HG02884 (cell line): ENCODE measurements around the gene TRPV4.
"Not testable (repeated sequence)": the region's sequence is repeated elsewhere in the genome, so short reads cannot be mapped to it uniquely, and the experiment has no call there.

ENCODE experiments used
- ATAC-seq: cut with Tn5 transposase; IDR thresholded peaks from one replicate; pipeline ENCODE4 v1.9.1; 2021; ENCODE audit warnings: mild to moderate bottlenecking, moderate library complexity; ENCODE audit not compliant: unreplicated experiment

The TRPV4 gene

GRCh38 chr12:109833307-109834189, at the start of gene TRPV4:
Gene TRPV4 (minus strand): TSS chr12:109833398. CDS start chr12:109814796, 18,602 bp downstream.
- ATAC-seq = no peak

- ATAC-seq = no peak
Observed at GRCh38 chr12:109881752-109882151, 48.6 kb upstream of the TRPV4 start.

DNA sequence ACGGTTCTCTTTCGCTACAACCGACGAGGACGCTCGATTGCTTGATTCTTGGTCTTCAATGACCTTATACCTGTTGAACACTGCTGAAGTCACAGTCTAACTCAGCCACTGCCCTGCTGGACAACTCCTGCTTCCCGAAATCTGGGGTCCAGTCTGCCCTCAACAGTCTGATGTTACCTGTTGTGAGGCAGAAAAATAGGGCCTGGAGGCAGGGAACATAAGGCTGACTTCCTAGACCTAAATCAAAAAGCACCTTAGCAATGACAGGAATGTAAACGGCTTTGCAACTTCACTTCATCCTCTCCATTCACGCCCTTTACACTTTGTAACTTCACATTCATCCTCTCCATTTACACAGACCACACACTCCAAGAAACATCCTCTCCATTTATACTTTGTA, 47.7 kb upstream of the TRPV4 start:
- ATAC-seq = no peak

- ATAC-seq = peak; percentile 90
Observed at GRCh38 chr12:109880043-109880931, 47.1 kb upstream of the TRPV4 start, which contains the start of gene GLTP. Gene GLTP (minus strand): TSS chr12:109880541. CDS start chr12:109880374, 167 bp downstream.

GRCh38 chr12:109879351-109880042, 46.3 kb upstream of the TRPV4 start:
- no peak for ATAC-seq

GRCh38 chr12:109878749-109879148, 45.6 kb upstream of the TRPV4 start:
- ATAC-seq = no peak

- no peak for ATAC-seq
Observed at GRCh38 chr12:109878247-109878625, 45.0 kb upstream of the TRPV4 start.

DNA sequence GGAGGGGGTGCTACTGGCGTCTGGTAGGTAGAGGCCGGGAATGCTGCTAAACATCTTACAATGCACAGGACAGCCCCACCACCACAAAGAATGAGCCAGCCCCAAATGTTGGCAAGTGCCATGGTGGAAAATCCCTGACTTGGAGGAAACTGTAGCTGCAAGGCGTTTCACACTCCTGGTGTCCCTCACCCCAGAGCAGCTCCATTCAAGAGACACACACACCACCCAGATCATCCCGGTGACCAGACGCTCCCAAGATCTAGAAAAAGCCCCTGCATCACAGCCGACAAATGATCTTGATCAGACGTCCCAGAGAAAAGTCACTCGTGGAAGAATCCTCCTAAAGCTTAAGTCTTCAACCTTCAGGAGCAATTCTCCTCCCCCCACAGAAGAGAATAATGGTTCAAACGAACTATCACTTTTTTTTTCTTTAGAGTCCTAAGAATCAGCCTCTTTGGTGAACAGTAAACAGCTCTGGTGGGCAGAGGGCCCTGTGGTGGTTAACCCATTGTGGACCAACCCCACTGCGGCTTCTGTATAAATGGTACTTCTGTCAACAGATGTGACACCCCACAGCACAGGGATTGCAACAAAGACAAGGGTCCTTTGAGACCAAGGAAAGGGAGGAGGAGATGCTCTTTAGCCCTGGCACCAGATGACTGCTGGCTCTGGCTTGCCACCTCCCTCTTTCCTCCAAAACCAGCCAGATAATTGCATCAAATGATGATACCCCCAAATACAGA, 44.5 kb upstream of the TRPV4 start:
- no peak for ATAC-seq

- no peak for ATAC-seq
Observed at GRCh38 chr12:109876406-109876805, 43.2 kb upstream of the TRPV4 start.

DNA sequence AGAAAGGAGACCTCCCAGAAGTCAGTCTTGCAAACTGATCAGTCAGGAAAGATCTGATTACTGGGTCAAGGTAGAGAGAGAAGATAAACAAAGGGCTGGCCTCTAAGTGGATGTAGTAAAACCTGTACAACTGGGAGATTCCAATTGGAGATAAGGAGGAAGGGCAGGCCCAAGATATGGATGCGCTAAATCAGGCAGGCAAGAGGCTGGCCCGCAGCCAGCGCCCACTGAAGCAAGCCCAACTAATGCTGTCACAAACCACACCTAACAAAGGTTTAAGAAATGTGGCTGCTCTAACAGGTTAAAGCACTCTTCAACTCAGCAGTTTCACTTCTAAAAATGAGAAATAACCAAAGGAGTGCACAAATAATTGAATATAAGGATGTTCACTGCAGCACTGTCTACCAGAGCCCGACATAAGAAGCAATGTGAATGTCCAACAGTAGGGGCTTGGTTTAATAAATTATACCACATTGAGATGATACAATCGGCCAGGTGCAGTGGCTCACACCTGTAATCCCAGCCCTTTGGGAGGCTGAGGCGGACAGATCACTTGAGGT, 42.5 kb upstream of the TRPV4 start:
- no peak for ATAC-seq

DNA sequence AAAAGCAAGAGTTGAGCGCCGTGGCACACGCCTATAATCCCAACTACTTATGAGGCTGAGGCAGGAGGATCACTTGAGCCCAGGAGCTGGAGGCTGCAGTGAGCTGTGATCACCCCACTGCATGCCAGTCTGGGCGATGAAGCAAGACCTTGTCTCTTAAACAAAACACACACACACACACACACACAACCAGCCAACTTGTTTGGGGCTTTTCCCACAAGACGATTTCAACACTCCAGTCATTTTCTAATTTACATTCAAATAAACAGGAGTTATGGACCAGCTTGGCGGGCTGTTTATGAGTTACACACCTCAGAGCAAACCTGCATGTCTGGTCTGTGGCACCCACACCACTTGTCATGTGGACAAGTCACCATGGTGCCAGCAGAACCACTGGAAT, 40.5 kb upstream of the TRPV4 start:
- no peak for ATAC-seq

GRCh38 chr12:109871668-109872314, 38.6 kb upstream of the TRPV4 start:
- no peak for ATAC-seq

DNA sequence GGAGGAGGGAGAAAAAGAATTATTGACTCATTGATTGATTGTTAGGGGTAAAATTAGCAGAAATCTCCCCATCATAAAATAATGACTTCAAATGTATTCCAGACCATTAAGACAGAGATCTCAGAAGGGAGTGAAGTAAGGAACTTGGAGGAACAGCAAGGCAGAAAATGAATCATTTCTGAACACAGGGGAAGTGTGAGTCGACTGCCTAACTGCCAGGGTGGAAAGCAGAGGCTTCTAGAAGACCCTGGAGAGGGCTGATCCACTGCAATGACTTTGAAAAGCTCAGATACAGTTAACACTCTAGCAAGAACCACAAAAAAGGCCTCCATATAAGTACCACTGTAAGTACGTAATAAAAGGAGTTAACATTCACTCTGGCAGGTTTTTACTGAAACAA, 37.5 kb upstream of the TRPV4 start:
- ATAC-seq = no peak

GRCh38 chr12:109868182-109869051, 35.2 kb upstream of the TRPV4 start:
- no peak for ATAC-seq

DNA sequence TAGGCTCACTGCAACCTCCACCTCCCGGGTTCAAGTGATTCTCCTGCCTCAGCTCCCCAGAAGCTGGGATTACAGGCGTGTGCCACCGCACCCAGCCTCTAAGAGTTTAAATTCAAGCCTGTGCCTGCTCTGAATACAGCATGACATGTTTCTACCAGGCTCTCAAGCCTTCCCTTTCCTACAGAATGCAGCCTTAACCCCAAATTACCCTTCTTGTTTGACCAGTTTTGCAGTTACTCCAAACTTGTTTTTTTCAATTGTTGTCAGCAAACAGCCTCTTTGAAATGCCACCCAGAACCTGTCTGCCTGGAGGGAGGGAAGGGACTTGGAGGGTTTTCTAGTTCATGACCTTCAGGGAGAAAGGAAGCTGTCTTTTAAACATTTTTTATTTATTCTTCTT, 31.7 kb upstream of the TRPV4 start:
- ATAC-seq = no peak

DNA sequence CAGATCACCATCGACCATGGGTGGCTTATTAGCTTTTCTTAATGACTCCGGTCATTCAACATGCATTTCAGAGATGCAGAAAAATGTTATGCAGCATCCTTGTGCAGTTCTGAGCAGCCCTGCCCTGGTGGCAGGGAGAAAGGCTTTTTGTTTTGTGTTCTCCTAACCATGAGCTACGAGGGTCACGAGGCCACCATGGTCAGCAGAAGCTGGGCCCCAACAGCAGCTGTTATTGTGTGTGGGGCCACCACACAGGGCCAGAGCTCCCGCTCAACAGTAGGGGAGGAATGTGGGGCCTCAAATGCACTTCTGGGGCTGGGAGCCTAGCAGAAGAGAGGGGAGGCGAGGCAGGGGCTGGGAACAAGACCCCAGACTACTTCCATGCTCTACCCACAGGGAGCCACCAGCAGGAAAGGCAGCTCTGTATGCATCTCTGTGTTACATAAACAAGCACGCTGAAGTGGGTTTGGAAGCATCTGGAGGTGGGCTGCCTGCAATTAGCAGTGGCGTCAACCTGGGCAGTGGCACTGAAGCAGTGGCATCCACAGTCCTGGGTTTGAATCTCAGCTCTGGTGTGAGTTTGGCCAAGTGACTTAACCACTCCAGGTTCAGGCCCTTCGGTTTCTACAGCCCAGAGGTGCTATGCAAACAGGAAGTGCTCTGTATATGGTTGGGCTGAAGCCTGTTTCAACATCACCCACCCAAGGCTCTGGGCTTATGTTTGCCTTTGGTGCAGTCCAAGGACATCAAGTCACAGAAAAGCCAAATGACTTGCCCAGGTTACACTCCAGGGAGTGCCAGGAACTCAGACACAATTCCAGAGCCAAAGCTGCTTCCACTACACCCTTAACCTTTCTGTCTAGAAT, 30.9 kb upstream of the TRPV4 start:
- ATAC-seq = no peak

GRCh38 chr12:109862491-109862890, 29.3 kb upstream of the TRPV4 start:
- not testable (repeated sequence) for ATAC-seq
